Measurements from ENCODE around the gene ATP5MC2.

The ATP5MC2 gene

GRCh38 chr12:53675701-53676607, at the start of gene ATP5MC2:
Gene ATP5MC2, minus strand, starts transcription at chr12:53676083. Its CDS starts 3,469 bp downstream, at chr12:53672614.
- TF ChIP-seq EZH2 (IDR thresholded peaks at IDR 0.05; ENCODE audit: borderline replicate concordance, low read depth, low read length, severe bottlenecking) (no peak), CTCF (IDR thresholded peaks at IDR 0.05; ENCODE audit: borderline replicate concordance, extremely low read depth, low read length, poor library complexity, severe bottlenecking) (peak; percentile 100)
- ATAC-seq (ENCODE audit: insufficient read depth, low read depth) (peak; percentile 97), DNase-seq (peak; percentile 98)
- peaks cover 47% of the 10 kb centered on the region for H3K4me1 ChIP-seq (ENCODE audit: insufficient read depth, low read length)
- peaks cover 21% of the 10 kb centered on the region for H3K27me3 ChIP-seq (ENCODE audit: insufficient read depth, low read length, poor library complexity)
- no peaks in the 10 kb centered on the region for H3K9me3 ChIP-seq (ENCODE audit: insufficient read depth, low read length, severe bottlenecking)
- H3K36me3 ChIP-seq (ENCODE audit: insufficient read depth, low read length): peaks cover 37% of the 10 kb centered on the region
- peaks cover 12% of the 10 kb centered on the region; the same call in 1 of the 2 replicates for H4K20me1 ChIP-seq (ENCODE audit: insufficient read depth, low read length)
- H3K79me2 ChIP-seq (ENCODE audit: insufficient read depth, low read length): peaks cover 47% of the 10 kb centered on the region
- peak within 1 kb of the TSS; percentile 89 to 90 for H3K4me3 ChIP-seq (ENCODE audit: low read depth in 1 of 2, low read length in 2 of 2)
- H3K4me2 ChIP-seq (ENCODE audit: insufficient read depth, low read length): peak within 1 kb of the TSS; percentile 89
- peak within 1 kb of the TSS; percentile 97 for H3K27ac ChIP-seq (ENCODE audit: low read length)
- H2AFZ ChIP-seq (ENCODE audit: low read depth, low read length): peak within 1 kb of the TSS; percentile 95
- H3K9ac ChIP-seq (ENCODE audit: low read depth, low read length): peak within 1 kb of the TSS; percentile 85

DNA sequence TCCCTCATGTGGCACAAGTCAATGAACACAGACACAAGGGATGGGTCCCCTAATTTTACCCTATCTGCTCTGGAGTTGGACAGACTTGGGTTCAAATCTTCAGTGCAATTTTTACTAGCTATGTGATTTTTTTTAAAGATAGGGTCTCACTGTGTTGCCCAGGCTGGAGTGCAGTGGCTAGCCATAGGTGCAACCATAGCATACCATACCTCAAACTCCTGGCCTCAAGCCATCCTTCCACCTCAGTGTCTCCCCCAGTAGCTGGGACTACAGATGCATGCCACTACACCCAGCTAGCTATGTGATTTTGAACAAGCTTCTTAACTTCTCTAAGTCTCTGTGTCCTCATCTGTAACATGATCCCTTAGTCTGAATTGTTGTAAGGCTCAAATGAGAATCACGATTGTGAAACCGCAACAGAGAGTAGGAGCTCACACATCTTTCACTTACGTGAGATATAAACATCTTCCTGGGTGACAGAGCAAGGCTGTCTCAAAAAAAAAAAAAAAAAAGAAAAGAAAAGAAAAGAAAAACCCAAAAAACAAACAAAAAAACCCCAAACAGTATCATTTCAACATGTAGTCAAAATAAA, 46.7 kb upstream of the ATP5MC2 start:
- ATAC-seq (ENCODE audit: insufficient read depth, low read depth): no peak

GRCh38 chr12:53720946-53721345, 45.1 kb upstream of the ATP5MC2 start:
- peaks cover 2% of the 10 kb centered on the region; the same call in 1 of the 2 replicates for H3K79me2 ChIP-seq (ENCODE audit: insufficient read depth, low read length)
- H2AFZ ChIP-seq (ENCODE audit: low read depth, low read length): no peak overlapping the region
- peaks cover 6% of the 10 kb centered on the region for H3K4me1 ChIP-seq (ENCODE audit: insufficient read depth, low read length)
- no peaks in the 10 kb centered on the region for H4K20me1 ChIP-seq (ENCODE audit: insufficient read depth, low read length)
- peaks cover 30% of the 10 kb centered on the region for H3K36me3 ChIP-seq (ENCODE audit: insufficient read depth, low read length)
- no peak overlapping the region for H3K4me2 ChIP-seq (ENCODE audit: insufficient read depth, low read length)
- H3K27ac ChIP-seq (ENCODE audit: low read length): no peak overlapping the region
- H3K4me3 ChIP-seq (ENCODE audit: low read depth in 1 of 2, low read length in 2 of 2): no peak overlapping the region
- H3K9ac ChIP-seq (ENCODE audit: low read depth, low read length): no peak overlapping the region
- TF ChIP-seq CTCF (IDR thresholded peaks at IDR 0.05; ENCODE audit: borderline replicate concordance, extremely low read depth, low read length, poor library complexity, severe bottlenecking): no peak
- TF ChIP-seq EZH2 (IDR thresholded peaks at IDR 0.05; ENCODE audit: borderline replicate concordance, low read depth, low read length, severe bottlenecking): no peak
- DNase-seq (no peak), ATAC-seq (ENCODE audit: insufficient read depth, low read depth) (no peak)
- H3K9me3 ChIP-seq (ENCODE audit: insufficient read depth, low read length, severe bottlenecking): no peaks in the 10 kb centered on the region
- H3K27me3 ChIP-seq (ENCODE audit: insufficient read depth, low read length, poor library complexity): no peaks in the 10 kb centered on the region

More for the DNA sequence above, 46.7 kb upstream of the ATP5MC2 start:
- DNase-seq: no peak
- H2AFZ ChIP-seq (ENCODE audit: low read depth, low read length): no peak overlapping the region
- no peak for TF ChIP-seq EZH2 (IDR thresholded peaks at IDR 0.05; ENCODE audit: borderline replicate concordance, low read depth, low read length, severe bottlenecking)
- no peak for TF ChIP-seq CTCF (IDR thresholded peaks at IDR 0.05; ENCODE audit: borderline replicate concordance, extremely low read depth, low read length, poor library complexity, severe bottlenecking)
- H3K27ac ChIP-seq (ENCODE audit: low read length): no peak overlapping the region
- no peak overlapping the region for H3K4me2 ChIP-seq (ENCODE audit: insufficient read depth, low read length)
- no peaks in the 10 kb centered on the region for H3K27me3 ChIP-seq (ENCODE audit: insufficient read depth, low read length, poor library complexity)
- H3K9me3 ChIP-seq (ENCODE audit: insufficient read depth, low read length, severe bottlenecking): no peaks in the 10 kb centered on the region
- H3K4me1 ChIP-seq (ENCODE audit: insufficient read depth, low read length): peaks cover 17% of the 10 kb centered on the region
- H3K4me3 ChIP-seq (ENCODE audit: low read depth in 1 of 2, low read length in 2 of 2): no peak overlapping the region
- H3K9ac ChIP-seq (ENCODE audit: low read depth, low read length): no peak overlapping the region
- peaks cover 11% of the 10 kb centered on the region; the same call in 1 of the 2 replicates for H3K79me2 ChIP-seq (ENCODE audit: insufficient read depth, low read length)
- H3K36me3 ChIP-seq (ENCODE audit: insufficient read depth, low read length): peaks cover 30% of the 10 kb centered on the region
- no peaks in the 10 kb centered on the region for H4K20me1 ChIP-seq (ENCODE audit: insufficient read depth, low read length)
